ENCODE results near the gene MRPL49. TPM values are rescaled to one million over a fixed set of nuclear protein-coding genes. Genes with fewer than 3 reads are reported as not detected.
A peak's percentile ranks its signal among the peaks of the same experiment; 100 is the strongest.

MRPL49 gene
- total and polyA plus RNA-seq, 2 of the 13 experiments (the other 11 are each of a cell fraction or from before 2014, with no cell fraction given), result 39.2 to 53.3 TPM

- TF ChIP-seq ZNF503 (CRISPR knock-in tag; IDR thresholded peaks at IDR 0.05), result 0 out of 2 replicates have a peak, but pooled peaks have one; percentile 7
- peak; percentile 86 for TF ChIP-seq MAX (IDR thresholded peaks at IDR 0.05)
- TF ChIP-seq, protein P1, sequence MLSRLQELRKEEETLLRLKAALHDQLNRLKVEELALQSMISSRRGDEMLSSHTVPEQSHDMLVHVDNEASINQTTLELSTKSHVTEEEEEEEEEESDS (CRISPR knock-in tag; IDR thresholded peaks at IDR 0.05; ENCODE audit: borderline replicate concordance), result no peak
- TF ChIP-seq ZNF12 (CRISPR knock-in tag; IDR thresholded peaks at IDR 0.05), result 0 out of 2 replicates have a peak, but pooled peaks have one; percentile 23
- no peak for TF ChIP-seq ZNF468 (CRISPR knock-in tag; IDR thresholded peaks at IDR 0.05)
- TF ChIP-seq ETV5 (CRISPR knock-in tag; IDR thresholded peaks at IDR 0.05; ENCODE audit: borderline replicate concordance), result peak; percentile 32; the same call in 1 of the 2 replicates
- no peak for TF ChIP-seq TCF7 (IDR thresholded peaks at IDR 0.05; ENCODE audit: low read depth)
- no peak for TF ChIP-seq HNRNPH1 (optimal IDR thresholded peaks at IDR 0.05; ENCODE audit: low read depth, low read length)
- TF ChIP-seq MIER2 (CRISPR knock-in tag; IDR thresholded peaks at IDR 0.05), result no peak
- TF ChIP-seq ZNF343 (CRISPR knock-in tag; IDR thresholded peaks at IDR 0.05), result peak; percentile 80; the same call in 1 of the 2 replicates
- TF ChIP-seq ZNF546 (CRISPR knock-in tag; conservative IDR thresholded peaks at IDR 0.05), result no peak
- TF ChIP-seq KDM1A (CRISPR knock-in tag; IDR thresholded peaks at IDR 0.05), result no peak
- no peak for TF ChIP-seq SOX13 (IDR thresholded peaks at IDR 0.05)
- 0 out of 4 replicates have a peak, but pooled peaks of 1 of the 2 experiments have one; percentile 20 for TF ChIP-seq SOX13 (CRISPR knock-in tag; conservative IDR thresholded peaks at IDR 0.05 in 1 of 2, IDR thresholded peaks at IDR 0.05 in 1 of 2)
- no peak for TF ChIP-seq DDIT3 (CRISPR knock-in tag; IDR thresholded peaks at IDR 0.05)
- peak; percentile 71; the same call in 1 of the 2 replicates for TF ChIP-seq MIER3 (CRISPR knock-in tag; IDR thresholded peaks at IDR 0.05; ENCODE audit: borderline replicate concordance)
- no peak for TF ChIP-seq ZNF446 (CRISPR knock-in tag; IDR thresholded peaks at IDR 0.05)
- no peak for TF ChIP-seq ZSCAN20 (CRISPR knock-in tag; IDR thresholded peaks at IDR 0.05; ENCODE audit: borderline replicate concordance)
- TF ChIP-seq, protein P2, sequence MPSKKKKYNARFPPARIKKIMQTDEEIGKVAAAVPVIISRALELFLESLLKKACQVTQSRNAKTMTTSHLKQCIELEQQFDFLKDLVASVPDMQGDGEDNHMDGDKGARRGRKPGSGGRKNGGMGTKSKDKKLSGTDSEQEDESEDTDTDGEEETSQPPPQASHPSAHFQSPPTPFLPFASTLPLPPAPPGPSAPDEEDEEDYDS (CRISPR knock-in tag; IDR thresholded peaks at IDR 0.05), result peak; percentile 99
- TF ChIP-seq ZIK1 (CRISPR knock-in tag; IDR thresholded peaks at IDR 0.05; ENCODE audit: borderline replicate concordance, low read depth), result peak; percentile 80; the same call in 1 of the 2 replicates
- TF ChIP-seq ZNF383 (CRISPR knock-in tag; IDR thresholded peaks at IDR 0.05; ENCODE audit: borderline replicate concordance), result no peak
- peak; percentile 94; the same call in 1 of the 2 replicates for TF ChIP-seq ARID4A (CRISPR knock-in tag; IDR thresholded peaks at IDR 0.05; ENCODE audit: borderline replicate concordance)
- TF ChIP-seq GZF1 (CRISPR knock-in tag; IDR thresholded peaks at IDR 0.05), result peak; percentile 75
Observed at GRCh38 chr11:65121865-65122696, at the start of gene MRPL49, which contains the start of gene FAU (continued).

Measured in HepG2 (cell line).